HepG2 (cell line): Measurements from ENCODE around the gene POLE4. TPM values are rescaled to one million over a fixed set of nuclear protein-coding genes. Genes with fewer than 3 reads are reported as not detected.

Experiments used
- ATAC-seq: fragments of 200-7000 bp; cut with Tn5 transposase; 3 replicates; pipeline ENCODE4 v1.9.1; 2020; ENCODE audit warnings: mild to moderate bottlenecking, moderate library complexity
- BruUV-seq: library from RNA; stranded (reverse); fragments of 400-500 nt; replicated peaks from 2 replicates; lab custom pipeline; 2021; lab: Mats Ljungman, UMichigan
- CTCF ChIA-PET: fragments of 300-600 bp; formaldehyde crosslinking; extraction: SDS; loops from one replicate; lab custom pipeline; 2021; ENCODE audit warnings: low total read pairs, inconsistent platforms, low intra/inter-chr PET ratio; lab: Yijun Ruan, JAX
- POLR2A ChIA-PET: fragments of 350-600 bp; sonication (Branson Sonifier 250); formaldehyde crosslinking; loops from one replicate; lab custom pipeline; 2020; ENCODE audit warnings: antibody characterized with exemption, inconsistent platforms; lab: Yijun Ruan, JAX
- DNase-seq: peaks from one replicate; pipeline ENCODE4 v3.0.0-alpha.2; 2015; ENCODE audit warnings: low spot score
- FAIRE-seq: peaks from 3 replicates; lab custom pipeline; 2011; peaks lifted over from hg19 to GRCh38; lab: Jason Lieb, UNC
- H2AFZ ChIP-seq: one replicate; pipeline ENCODE4 v1.6.1; 2011; ENCODE audit warnings: low read length, inconsistent platforms
- H3K27ac ChIP-seq: fragments of 300-600 bp; 3 replicates; pipeline ENCODE4 v1.8.0; 2011; ENCODE audit warnings: mixed run types, mild to moderate bottlenecking, mixed read lengths, low read length, inconsistent platforms; ENCODE audit not compliant: insufficient read depth; ENCODE audit errors: extremely low read length
- H3K27me3 ChIP-seq, 2 experiments: fragments of 200-600 bp in 1 of 2; 2 replicates in 1 of 2; 3 replicates in 1 of 2; pipeline versions ENCODE4 v1.6.0 to v1.8.0; 2011; ENCODE audit warnings: low read length in 2 of 2, mild to moderate bottlenecking in 2 of 2, moderate library complexity in 2 of 2, inconsistent platforms in 1 of 2; ENCODE audit not compliant: insufficient read depth in 2 of 2, control insufficient read depth in 1 of 2
- H3K36me3 ChIP-seq, 2 experiments: fragments of 200-600 bp in 1 of 2; replicated peaks in 1 of 2; 2 replicates in 1 of 2; 3 replicates in 1 of 2; pipeline versions ENCODE4 v1.5.1 to v1.8.0; 2011; ENCODE audit warnings: low read length in 2 of 2, inconsistent platforms in 1 of 2; ENCODE audit not compliant: insufficient read depth in 2 of 2, control insufficient read depth in 1 of 2
- H3K4me1 ChIP-seq: 2 replicates; pipeline ENCODE4 v1.5.1; 2012; ENCODE audit warnings: low read length, inconsistent platforms; ENCODE audit not compliant: insufficient read depth
- H3K4me2 ChIP-seq: 2 replicates; pipeline ENCODE4 v1.6.0; 2011; ENCODE audit warnings: low read depth, low read length, inconsistent platforms
- H3K4me3 ChIP-seq, 3 experiments: fragments of 200-600 bp in 1 of 3; sonication (generic), shearing (Covaris generic) in 1 of 3; replicated peaks in 1 of 3; 2 replicates each; pipeline ENCODE4 v1.5.1; 2011 to 2016; ENCODE audit warnings: low read length in 3 of 3, inconsistent platforms in 2 of 3, low read depth in 2 of 3, mild to moderate bottlenecking in 2 of 3, control low read depth in 1 of 3, mixed read lengths in 1 of 3; ENCODE audit not compliant: insufficient read depth in 1 of 3
- H3K79me2 ChIP-seq: one replicate; pipeline ENCODE4 v1.6.1; 2011; ENCODE audit warnings: low read length, inconsistent platforms; ENCODE audit not compliant: insufficient read depth
- H3K9ac ChIP-seq: 2 replicates; pipeline ENCODE4 v1.6.0; 2011; ENCODE audit warnings: mild to moderate bottlenecking, low read depth, low read length, inconsistent platforms; ENCODE audit not compliant: insufficient read depth
- H3K9me3 ChIP-seq: 2 replicates; pipeline ENCODE4 v1.5.1; 2012; ENCODE audit warnings: mild to moderate bottlenecking, low read length
- H4K20me1 ChIP-seq: 2 replicates; pipeline ENCODE4 v1.6.0; 2011; ENCODE audit warnings: inconsistent platforms, mild to moderate bottlenecking, low read length, moderate library complexity; ENCODE audit not compliant: insufficient read depth
- AHDC1 ChIP-seq: sonication (generic); formaldehyde crosslinking; IDR thresholded peaks from 2 replicates; pipeline ENCODE4 v1.5.1; 2020; ENCODE audit warnings: mild to moderate bottlenecking, missing genetic modification reagents, borderline replicate concordance
- ATF2 ChIP-seq: sonication (generic); formaldehyde crosslinking; IDR thresholded peaks from 2 replicates; pipeline ENCODE4 v1.4.0; 2020; ENCODE audit warnings: missing genetic modification reagents
- ATF7 ChIP-seq, 2 experiments: fragments of 450-650 bp in 1 of 2; sonication (generic) in 1 of 2; formaldehyde crosslinking in 1 of 2; IDR thresholded peaks; 2 replicates each; pipeline versions ENCODE4 v1.4.0 to v1.6.1; 2016 to 2020; ENCODE audit warnings: antibody characterized with exemption in 1 of 2, mild to moderate bottlenecking in 1 of 2, missing genetic modification reagents in 1 of 2
- BRF2 ChIP-seq: sonication (generic); formaldehyde crosslinking; IDR thresholded peaks from 2 replicates; pipeline ENCODE4 v1.8.1; 2022; ENCODE audit warnings: mild to moderate bottlenecking, missing genetic modification reagents
- CBFB ChIP-seq: sonication (generic); formaldehyde crosslinking; IDR thresholded peaks from 2 replicates; pipeline ENCODE4 v1.4.0; 2020; ENCODE audit warnings: missing genetic modification reagents
- FOXO1 ChIP-seq: sonication (generic); formaldehyde crosslinking; IDR thresholded peaks from 2 replicates; pipeline ENCODE4 v1.4.0; 2020; ENCODE audit warnings: missing genetic modification reagents
- JARID2 ChIP-seq: sonication (generic); formaldehyde crosslinking; IDR thresholded peaks from 2 replicates; pipeline ENCODE4 v1.8.1; 2023; ENCODE audit warnings: missing genetic modification reagents, inconsistent platforms; ENCODE audit not compliant: insufficient replicate concordance
- MLX ChIP-seq: IDR thresholded peaks from 2 replicates; pipeline ENCODE4 v1.6.1; 2016
- NCOA5 ChIP-seq: sonication (generic); formaldehyde crosslinking; IDR thresholded peaks from 2 replicates; pipeline ENCODE4 v1.4.0; 2020; ENCODE audit warnings: missing genetic modification reagents
- PHF20 ChIP-seq: sonication (generic); formaldehyde crosslinking; IDR thresholded peaks from 2 replicates; pipeline ENCODE4 v1.5.0; 2020; ENCODE audit warnings: mild to moderate bottlenecking, missing genetic modification reagents
- PPARG ChIP-seq: conservative IDR thresholded peaks from 2 replicates; pipeline ENCODE4 v1.6.1; 2016; ENCODE audit warnings: missing biosample characterization, missing genetic modification reagents
- ZBTB44 ChIP-seq: sonication (generic); formaldehyde crosslinking; IDR thresholded peaks from 2 replicates; pipeline ENCODE4 v1.4.0; 2020; ENCODE audit warnings: missing genetic modification reagents
- ZFAT ChIP-seq: sonication (generic); formaldehyde crosslinking; conservative IDR thresholded peaks from 2 replicates; pipeline ENCODE4 v1.8.1; 2023; ENCODE audit warnings: missing genetic modification reagents, inconsistent platforms
- ZFX ChIP-seq: sonication (generic); formaldehyde crosslinking; IDR thresholded peaks from 2 replicates; pipeline ENCODE4 v1.4.0; 2020; ENCODE audit warnings: mild to moderate bottlenecking, low read depth, missing genetic modification reagents, moderate library complexity
- ZNF367 ChIP-seq: sonication (generic); formaldehyde crosslinking; IDR thresholded peaks from 2 replicates; pipeline ENCODE4 v1.4.0; 2020; ENCODE audit warnings: missing genetic modification reagents, borderline replicate concordance
- WGBS: methylation state at CpG from one replicate; pipeline ENCODE4 v1.1.6; 2017; ENCODE audit warnings: low lambda C conversion rate; 5-methylcytosine and 5-hydroxymethylcytosine counted together
- in situ Hi-C: cut with HindIII; loops from 2 replicates; pipeline ENCODE4 v1.10.0; 2017; ENCODE audit warnings: low pct_unique_long_range_greater_than_20kb; ENCODE audit not compliant: extremely low pct_ligation_motif_present
- intact Hi-C: fragments of 100-400 bp; cut with micrococcal nuclease; formaldehyde crosslinking; loops from one replicate; pipeline ENCODE4 v1.10.0; 2022; ENCODE audit not compliant: unreplicated experiment
- polyA plus RNA-seq, 8 experiments: library from polyadenylated mRNA; depleted of rRNA in 3 of 8; stranded (reverse) in 7 of 8; unstranded in 1 of 8; fragments of >200 nt; fragmentation: Illumina TruSeq in 4 of 8; extraction: Trizol in 4 of 8; gene quantifications; 2 replicates each; pipeline versions ENCODE4 v1.2.1 to v1.2.3, GENCODE V29; 2011 to 2016; ENCODE audit warnings: low read depth in 4 of 8, missing spikeins in 1 of 8, mixed read lengths in 1 of 8; ENCODE audit not compliant: insufficient read depth in 1 of 8
- total RNA-seq, 5 experiments: library from RNA; depleted of rRNA; stranded (reverse); fragments of >200 nt; fragmentation: Illumina TruSeq; extraction: Trizol; gene quantifications; 2 replicates each; pipeline ENCODE4 v1.2.3, GENCODE V29; 2016; ENCODE audit warnings: low read depth in 1 of 5

The POLE4 gene
- total and polyA plus RNA-seq, 2 of the 13 experiments (the other 11 are each of a cell fraction or from before 2014, with no cell fraction given): 106 to 116 TPM

GRCh38 chr2:74975016-74975415 is 16.6 kb downstream of the POLE4 start:
- H3K9ac ChIP-seq: no peak overlapping the region
- no peak overlapping the region for H3K4me2 ChIP-seq
- H3K4me1 ChIP-seq: no peaks in the 10 kb centered on the region
- in situ Hi-C loops: no loop called here
- no peaks in the 10 kb centered on the region for H3K9me3 ChIP-seq
- intact Hi-C loops: no loop called here
- no peaks in the 10 kb centered on the region for H3K27me3 ChIP-seq
- CTCF ChIA-PET: no interaction called here
- H3K27ac ChIP-seq: no peak overlapping the region
- no peak overlapping the region for H2AFZ ChIP-seq
- H3K36me3 ChIP-seq: peaks cover 0 to 15% of the 10 kb centered on the region in 2 experiments; a peak in 3 of 5 replicates
- DNase-seq (no peak), FAIRE-seq (no peak), ATAC-seq (no peak)
- 95% methylated on average over 7 of the region's 7 CpGs for WGBS
- POLR2A ChIA-PET: no interaction called here
- H3K79me2 ChIP-seq: no peaks in the 10 kb centered on the region
- H3K4me3 ChIP-seq: no peak overlapping the region
- H4K20me1 ChIP-seq: no peaks in the 10 kb centered on the region
- no TSS peak for BruUV-seq
- TF ChIP-seq MLX (no peak), ZFAT (no peak), JARID2 (no peak), ZNF367 (CRISPR knock-in tag) (no peak), PHF20 (CRISPR knock-in tag) (no peak), ATF7 (IDR thresholded peaks at IDR 0.05) (no peak), ATF7 (CRISPR knock-in tag; IDR thresholded peaks at IDR 0.05) (no peak), ZBTB44 (CRISPR knock-in tag) (no peak), PPARG (CRISPR knock-in tag) (no peak), FOXO1 (CRISPR knock-in tag) (no peak), NCOA5 (no peak), ATF2 (CRISPR knock-in tag) (no peak), CBFB (CRISPR knock-in tag) (no peak), AHDC1 (CRISPR knock-in tag) (no peak), BRF2 (CRISPR knock-in tag) (no peak), ZFX (CRISPR knock-in tag) (no peak)
